Mammary epithelial cell (primary cell): Measurements from ENCODE around the gene OR6S1.

Experiments used
- EZH2 ChIP-seq: IDR thresholded peaks from 2 replicates; pipeline ENCODE4 v1.6.1; 2012; ENCODE audit warnings: low read length, inconsistent platforms, borderline replicate concordance
- TF ChIP-seq, protein P1 (sequence below), 2 donors: IDR thresholded peaks in 1 of 2; conservative IDR thresholded peaks in 1 of 2; 2 replicates each; pipeline ENCODE4 v1.5.1; 2011 to 2012; ENCODE audit warnings: inconsistent platforms in 2 of 2, low read length in 2 of 2, mild to moderate bottlenecking in 2 of 2, control low read depth in 1 of 2, low read depth in 1 of 2; ENCODE audit not compliant: insufficient read depth in 1 of 2; ENCODE audit errors: extremely low read depth in 1 of 2

DNA sequence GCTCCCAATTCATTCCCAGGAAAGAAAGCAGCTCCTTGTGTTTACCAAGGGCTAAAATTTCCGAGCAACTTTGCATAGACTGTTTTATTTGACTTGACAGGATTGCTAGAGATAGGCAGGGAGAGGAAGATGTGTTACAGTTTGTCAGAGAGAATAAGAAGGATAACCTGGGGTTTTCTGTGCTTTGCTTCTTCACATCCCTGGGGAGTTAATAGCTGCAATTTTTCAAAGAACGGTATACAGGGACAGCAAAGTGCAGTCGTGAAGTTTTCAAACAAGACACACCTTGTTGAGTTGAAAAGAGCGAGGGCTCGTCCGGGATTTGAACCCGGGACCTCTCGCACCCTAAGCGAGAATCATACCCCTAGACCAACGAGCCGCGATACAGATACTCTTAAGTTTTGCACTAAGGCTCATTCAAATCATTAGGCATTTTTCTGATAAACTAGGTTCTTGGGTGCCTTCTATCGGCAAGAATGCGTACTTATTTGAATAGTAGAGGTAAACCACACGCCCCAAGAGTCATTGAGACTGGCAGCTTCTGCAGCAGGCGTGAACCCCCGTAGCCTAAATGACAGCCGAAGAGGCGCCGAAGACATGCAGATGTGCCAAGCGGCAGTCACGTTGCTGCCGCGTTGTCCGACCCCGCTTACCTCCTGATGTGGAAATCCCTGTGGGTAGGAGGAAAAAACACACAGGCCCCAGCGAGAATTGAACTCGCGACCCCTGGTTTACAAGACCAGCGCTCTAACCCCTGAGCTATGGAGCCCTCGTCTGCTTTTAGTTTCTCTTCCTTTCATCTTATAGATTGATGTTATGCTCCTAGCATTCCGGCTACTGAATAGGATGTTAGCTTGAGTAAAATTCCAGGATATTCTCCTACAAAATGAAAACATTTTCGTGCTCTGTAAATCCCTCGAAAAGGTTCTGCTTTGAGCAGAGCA is 28.1 kb downstream of the OR6S1 start:
- TF ChIP-seq, protein P1, sequence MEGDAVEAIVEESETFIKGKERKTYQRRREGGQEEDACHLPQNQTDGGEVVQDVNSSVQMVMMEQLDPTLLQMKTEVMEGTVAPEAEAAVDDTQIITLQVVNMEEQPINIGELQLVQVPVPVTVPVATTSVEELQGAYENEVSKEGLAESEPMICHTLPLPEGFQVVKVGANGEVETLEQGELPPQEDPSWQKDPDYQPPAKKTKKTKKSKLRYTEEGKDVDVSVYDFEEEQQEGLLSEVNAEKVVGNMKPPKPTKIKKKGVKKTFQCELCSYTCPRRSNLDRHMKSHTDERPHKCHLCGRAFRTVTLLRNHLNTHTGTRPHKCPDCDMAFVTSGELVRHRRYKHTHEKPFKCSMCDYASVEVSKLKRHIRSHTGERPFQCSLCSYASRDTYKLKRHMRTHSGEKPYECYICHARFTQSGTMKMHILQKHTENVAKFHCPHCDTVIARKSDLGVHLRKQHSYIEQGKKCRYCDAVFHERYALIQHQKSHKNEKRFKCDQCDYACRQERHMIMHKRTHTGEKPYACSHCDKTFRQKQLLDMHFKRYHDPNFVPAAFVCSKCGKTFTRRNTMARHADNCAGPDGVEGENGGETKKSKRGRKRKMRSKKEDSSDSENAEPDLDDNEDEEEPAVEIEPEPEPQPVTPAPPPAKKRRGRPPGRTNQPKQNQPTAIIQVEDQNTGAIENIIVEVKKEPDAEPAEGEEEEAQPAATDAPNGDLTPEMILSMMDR (conservative IDR thresholded peaks at IDR 0.05 in 1 of 2, IDR thresholded peaks at IDR 0.05 in 1 of 2; ENCODE audit: extremely low read depth in 1 of 2, insufficient read depth in 1 of 2, low read depth in 1 of 2, low read length in 2 of 2), result peak; percentile 75 to 81
- no peak for TF ChIP-seq EZH2
